GM19324 (cell line): Measurements from ENCODE around the gene TCHHL1.

Source experiments
- ATAC-seq: cut with Tn5 transposase; IDR thresholded peaks from one replicate; pipeline ENCODE4 v1.9.1; 2021; ENCODE audit warnings: mild to moderate bottlenecking, moderate library complexity; ENCODE audit not compliant: unreplicated experiment, low FRiP score

The TCHHL1 gene

GRCh38 chr1:152042030-152042429 is 46.8 kb downstream of the TCHHL1 start:
- ATAC-seq: no peak

- ATAC-seq: no peak
Measured at GRCh38 chr1:152039886-152040285, 49.0 kb downstream of the TCHHL1 start.

- ATAC-seq: no peak
Measured at GRCh38 chr1:152039461-152039860, 49.4 kb downstream of the TCHHL1 start.

GRCh38 chr1:152038871-152039270 is 50.0 kb downstream of the TCHHL1 start:
- ATAC-seq: no peak

DNA sequence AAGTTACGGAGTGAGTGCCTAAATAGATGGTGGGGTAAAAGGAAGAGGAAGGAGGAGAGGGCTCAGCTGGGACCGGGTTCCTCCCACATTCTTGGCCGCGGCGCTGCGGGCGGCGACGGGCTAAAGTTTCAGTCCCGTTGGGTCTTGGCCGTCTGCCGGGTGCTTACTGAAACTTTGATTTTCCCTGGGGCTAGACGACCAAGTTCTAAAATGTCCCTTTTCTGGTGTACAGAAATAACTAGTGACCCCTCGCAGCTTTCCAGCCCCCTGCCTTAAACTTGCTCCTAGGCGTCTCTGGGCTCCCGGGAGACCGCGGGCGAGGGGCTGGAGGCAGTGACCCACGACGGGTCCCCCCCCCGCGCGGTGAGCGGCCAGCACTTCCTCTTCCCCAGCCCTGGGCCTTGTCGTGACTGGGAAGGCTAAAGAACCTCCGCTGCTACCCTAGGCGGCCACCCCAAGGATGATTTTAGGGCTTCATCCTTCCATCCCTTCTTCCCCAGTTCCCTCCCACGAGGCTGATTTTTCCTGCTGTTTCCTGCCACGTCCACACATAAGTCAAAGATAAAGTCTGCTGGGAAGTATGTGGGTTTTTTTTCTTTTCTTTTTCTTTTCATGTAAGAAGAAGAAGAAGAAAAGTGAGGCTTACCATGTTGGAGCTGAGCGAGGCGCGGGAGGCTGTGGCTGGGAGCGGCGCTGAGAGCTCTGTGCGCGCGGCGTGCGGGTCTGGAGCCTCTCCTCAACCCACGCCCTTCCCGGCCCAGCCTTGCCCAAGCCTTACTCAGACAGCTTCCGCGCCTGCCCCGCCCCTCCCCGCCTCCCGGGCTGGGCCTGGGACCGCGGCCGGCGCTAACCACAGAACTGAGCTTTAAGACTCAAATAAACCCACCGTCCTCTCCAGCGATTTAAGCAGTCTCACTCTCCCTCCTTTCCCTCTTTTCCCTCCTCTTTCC is 52.3 kb downstream of the TCHHL1 start, which contains the start of gene S100A11:
S100A11 (minus strand) TSS at position 738 of the 950 bp plus-strand sequence; CDS start at position 649, 89 bp downstream.
- peak; percentile 45 for ATAC-seq

- ATAC-seq: no peak
Measured at GRCh38 chr1:152035539-152036266, 53.2 kb downstream of the TCHHL1 start.

DNA sequence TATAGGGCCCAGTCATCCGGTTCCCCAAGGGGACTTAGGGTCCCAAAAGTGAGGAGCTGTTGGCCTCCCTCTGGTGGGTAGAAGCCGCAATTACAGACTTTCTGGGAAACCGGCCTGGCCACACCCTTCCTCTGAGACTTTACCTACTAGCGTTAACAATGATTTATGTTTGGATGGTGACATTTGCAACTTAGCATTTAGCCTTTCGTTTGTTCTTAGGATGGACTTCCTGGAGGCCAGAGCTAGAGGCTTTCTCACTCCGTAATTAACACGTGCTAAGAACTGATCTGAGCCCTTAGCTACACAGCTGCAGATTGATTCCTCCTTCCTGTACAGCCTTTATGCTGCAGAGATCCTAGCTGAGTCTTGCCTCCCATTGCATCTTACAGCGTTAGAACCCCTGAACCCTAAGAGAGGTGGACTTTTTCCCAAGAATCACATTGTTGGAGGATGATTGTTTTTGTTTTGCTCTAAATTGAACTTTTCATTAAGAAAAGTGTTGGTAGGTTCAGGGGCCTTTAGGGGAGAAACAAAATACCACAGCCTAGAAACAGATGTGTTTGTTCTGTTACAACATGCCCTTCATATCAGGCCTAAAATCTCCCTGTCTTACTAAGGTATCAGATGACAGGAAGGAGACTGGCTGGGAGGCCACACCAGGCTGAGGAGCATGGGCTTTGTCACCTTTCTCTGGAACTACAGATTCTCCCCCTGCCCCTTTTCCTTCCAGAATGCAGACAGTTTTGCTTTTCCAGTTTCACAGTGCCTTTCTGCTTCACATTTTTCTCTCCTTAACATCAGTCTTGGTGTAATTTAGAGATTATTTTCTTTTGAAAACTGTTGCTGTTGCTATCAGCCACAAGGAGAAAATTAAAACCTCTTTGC is 54.0 kb downstream of the TCHHL1 start:
- peak; percentile 51 for ATAC-seq

DNA sequence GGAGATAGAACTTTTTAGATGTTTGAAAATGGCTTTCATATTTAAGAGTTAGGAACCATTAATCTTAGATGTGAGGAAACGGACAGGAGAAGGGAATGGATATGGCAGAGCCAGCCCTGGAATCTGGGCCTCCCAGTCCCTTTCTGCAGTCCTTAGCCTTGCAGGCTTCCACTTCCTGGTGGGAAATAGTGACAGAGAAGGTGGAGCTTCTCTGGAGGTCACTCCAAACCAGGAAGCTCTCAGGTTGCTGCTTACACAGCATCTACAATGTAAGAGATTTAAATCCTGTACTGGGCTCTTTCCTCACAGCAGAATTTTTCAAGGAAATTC is 54.6 kb downstream of the TCHHL1 start:
- ATAC-seq: no peak
